Right kidney (tissue), 1 donor: Measurements from ENCODE around the gene NT5C3B.
"Not testable (repeated sequence)": the region's sequence is repeated elsewhere in the genome, so short reads cannot be mapped to it uniquely, and the experiment has no call there.

ENCODE experiments used
- DNase-seq: peaks from one replicate; pipeline ENCODE4 v3.0.0-alpha.2; 2016

Gene NT5C3B

DNA sequence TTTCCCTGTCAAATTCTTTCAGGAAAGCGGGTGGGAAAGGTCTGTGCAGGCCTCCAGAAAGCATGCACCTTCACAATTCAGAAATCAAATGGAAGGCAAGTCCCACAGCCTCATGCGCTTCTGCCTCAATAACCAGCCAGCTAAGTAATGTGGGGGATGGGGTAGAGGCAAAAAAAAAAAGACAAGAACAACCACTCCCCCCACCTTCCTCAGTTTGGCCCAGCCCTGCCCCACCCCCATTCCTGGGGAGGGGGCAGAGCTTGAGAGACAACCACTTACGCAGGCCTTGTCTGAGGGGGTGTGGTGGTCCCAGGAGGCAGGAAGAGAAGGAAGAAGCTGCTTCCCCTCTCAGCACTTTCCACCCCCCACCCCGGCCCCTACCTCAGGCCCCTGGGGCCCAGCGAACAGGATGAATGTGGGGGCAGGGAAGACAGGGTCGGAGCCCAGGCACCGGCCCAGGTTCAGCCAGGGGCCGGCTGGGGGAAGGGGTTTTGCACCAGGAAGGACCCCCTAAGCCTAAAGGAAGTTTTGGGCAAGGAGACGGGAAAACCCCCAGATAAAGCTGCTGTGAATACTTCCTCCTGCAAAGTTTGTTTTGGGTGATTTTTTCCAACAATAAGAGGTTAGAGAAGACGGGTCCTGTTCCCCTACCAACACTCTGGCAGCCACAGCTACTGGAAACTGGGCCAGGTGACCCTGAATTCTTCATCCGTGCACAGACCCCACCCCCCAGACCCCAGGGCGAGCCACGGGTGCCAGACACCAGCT lies 50.8 kb downstream of the NT5C3B start:
- DNase-seq, result peak; percentile 72

DNA sequence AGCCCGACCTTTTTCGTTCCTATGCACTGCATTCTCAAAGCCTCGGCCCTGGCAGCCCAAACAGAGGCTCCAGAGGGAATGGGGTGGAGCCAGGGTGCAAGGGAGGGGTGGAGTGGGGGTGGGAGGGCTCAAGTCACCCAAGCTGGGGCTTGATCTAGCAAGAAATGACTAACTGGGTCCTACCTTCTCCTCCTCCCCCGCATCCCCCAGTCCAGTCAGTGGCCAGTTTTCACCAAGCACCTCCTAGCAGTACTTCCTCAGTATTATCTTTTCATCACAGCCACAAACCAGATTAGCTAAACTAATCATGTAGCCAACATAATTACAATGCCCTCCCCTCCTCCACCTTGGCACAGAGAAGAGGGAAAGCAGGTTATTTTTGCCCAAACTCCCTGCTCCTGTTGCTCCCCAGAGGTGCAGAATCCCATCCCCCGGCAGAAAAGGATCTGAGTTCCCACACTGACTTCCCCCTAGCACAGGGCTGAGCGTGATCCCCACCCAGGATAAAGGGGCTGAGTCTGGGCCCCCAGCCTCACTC lies 51.8 kb downstream of the NT5C3B start:
- DNase-seq, result peak; percentile 63

DNA sequence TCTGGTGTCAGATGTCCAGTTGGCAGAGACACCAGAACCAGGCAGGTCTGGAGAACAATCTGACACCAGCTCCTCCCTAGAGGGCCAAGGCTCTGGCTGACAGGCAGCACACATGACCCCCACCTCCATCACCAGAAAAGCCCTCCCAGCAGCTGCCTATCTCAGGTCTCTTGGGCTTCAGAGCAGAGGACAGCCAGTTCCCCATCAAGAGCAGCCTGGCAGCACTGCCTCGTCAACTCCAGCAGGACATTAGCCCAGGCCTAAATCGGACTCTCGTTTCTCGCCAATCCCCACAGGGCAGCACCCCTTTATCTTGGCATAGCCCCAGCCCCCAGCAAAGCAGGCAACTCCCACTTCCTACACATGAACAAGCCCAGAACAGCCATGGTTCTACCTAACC lies 53.9 kb downstream of the NT5C3B start:
- DNase-seq, result no peak

DNA sequence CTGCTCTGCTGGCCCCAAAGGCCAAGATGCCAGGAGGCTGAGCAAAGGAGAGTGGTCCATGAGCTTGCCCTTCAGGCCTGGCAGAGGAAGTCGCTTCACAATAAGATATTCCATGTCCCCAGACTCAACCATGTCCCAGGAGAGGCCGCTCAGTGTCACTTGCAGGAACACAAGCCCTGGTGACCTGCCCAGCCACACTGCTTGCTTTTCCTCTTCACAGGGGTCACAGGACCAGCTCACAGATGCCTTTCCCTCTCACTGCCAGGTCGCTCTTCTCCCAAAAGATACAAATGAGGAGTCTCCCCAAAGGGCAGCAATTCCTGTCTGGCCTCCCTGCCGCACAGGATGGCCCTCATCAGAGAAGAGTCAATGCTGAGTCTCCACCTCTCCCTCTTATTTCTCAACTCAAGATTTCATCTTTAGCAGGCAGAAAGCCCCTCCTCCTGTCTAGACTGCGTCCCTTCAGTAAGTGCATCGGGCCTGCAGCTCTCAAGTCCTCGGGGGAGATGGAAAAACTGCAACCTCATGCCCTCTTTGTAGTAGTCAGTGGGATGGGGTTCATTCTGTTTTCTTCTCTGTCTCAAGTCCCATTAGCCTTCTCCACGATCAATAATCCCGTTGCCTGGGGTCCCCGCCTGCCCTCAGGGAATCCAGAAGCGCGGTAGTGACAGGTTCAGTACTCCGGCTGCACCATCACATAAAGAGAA lies 54.5 kb downstream of the NT5C3B start:
- no peak for DNase-seq

DNA sequence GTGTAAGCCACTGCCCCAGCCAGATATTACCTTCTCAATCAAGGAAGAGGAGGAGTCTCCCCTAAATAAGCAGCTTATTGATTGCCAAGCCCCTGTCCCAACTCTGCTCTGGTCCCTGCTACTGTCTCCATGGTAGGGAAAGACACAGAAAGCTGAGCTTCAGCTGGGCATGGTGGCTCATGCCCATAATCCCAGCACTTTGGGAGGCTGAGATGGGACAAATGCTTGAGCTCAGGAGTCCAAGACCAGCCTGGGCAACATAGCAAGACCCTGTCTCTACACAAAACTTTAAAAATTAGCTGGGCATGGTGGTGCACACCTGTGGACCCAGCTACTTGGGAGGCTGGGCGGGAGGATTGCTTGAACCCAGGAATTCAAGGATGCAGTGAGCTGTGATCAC lies 56.1 kb downstream of the NT5C3B start:
- no peak for DNase-seq

DNA sequence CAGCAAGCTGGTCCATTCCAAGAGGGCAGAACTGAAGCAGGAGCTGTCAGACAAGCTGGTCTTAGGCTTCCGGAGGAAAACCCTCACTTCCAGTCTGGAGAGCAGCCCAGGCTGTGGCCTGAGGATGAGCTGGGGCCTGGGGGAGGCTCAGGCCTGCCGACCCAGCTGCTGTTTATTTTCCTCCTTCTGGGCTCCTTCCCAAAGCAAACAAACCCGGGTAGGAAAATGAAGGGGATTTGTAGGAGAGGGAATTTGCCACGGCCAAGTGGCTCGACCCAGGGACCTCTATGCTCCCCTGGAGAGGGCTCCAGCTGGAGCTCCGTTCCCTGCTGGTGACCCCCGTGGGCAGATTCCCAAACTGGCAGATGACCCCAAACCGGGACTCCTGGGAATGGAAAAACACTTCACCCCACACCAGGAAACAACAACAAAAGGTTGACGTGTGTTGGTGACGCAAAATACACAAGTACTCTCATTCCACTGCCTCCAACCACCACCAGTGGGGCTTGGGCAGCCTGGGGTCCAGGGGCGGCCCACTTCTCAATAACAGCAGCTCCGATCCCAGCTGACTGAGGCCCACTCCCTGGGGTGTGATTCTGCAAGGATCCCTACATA lies 58.4 kb downstream of the NT5C3B start:
- no peak for DNase-seq

DNA sequence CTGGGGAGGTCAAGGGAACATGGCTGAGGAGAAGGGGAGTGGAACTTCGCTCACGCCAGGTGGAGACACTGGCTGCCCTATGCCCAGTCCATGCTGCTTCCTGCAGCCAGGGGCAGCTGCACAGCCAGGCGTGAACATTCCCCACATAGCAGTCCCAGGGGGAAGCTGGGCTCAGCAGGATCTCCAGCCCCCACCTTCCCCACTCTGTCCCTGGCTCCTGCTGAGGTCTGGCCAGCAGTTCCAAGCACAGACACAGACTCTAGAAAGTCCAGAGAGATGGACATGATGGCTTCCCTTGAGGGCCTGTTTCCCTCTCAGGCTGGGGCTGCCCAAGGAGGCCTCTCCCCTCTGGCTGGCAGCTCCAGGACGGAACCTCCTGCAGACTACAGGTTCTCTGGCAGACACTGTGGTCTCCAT lies 58.9 kb downstream of the NT5C3B start:
- DNase-seq, result peak; percentile 75

DNA sequence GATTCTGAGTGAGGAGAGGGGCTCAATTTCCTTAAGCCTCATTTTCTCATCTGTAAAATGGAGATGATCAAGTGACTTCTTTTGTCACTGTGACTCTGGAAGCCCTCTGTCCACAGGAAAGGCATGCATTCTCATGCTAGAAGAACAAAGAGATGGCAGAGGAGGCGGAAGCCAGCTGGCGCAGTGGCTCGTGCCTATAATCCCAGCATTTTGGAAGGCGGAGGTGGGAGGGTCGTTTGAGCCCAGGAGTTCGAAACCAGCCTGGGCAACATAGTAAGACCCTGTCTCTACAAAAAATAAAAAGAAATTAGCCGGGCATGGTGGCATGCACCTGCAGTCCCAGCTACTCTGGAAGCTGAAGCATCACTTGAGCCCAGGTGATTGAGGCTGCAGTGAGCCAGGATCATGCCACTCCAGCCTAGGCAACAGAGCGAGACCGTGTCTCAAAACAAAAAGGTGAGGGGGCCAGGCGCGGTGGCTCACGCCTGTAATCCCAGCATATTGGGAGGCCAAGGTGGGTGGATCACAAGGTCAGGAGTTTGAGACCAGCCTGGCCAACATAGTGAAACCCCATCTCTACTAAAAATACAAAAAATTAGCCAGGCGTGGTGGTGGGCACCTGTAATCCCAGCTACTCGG lies 59.7 kb downstream of the NT5C3B start:
- not testable (repeated sequence) for DNase-seq

DNA sequence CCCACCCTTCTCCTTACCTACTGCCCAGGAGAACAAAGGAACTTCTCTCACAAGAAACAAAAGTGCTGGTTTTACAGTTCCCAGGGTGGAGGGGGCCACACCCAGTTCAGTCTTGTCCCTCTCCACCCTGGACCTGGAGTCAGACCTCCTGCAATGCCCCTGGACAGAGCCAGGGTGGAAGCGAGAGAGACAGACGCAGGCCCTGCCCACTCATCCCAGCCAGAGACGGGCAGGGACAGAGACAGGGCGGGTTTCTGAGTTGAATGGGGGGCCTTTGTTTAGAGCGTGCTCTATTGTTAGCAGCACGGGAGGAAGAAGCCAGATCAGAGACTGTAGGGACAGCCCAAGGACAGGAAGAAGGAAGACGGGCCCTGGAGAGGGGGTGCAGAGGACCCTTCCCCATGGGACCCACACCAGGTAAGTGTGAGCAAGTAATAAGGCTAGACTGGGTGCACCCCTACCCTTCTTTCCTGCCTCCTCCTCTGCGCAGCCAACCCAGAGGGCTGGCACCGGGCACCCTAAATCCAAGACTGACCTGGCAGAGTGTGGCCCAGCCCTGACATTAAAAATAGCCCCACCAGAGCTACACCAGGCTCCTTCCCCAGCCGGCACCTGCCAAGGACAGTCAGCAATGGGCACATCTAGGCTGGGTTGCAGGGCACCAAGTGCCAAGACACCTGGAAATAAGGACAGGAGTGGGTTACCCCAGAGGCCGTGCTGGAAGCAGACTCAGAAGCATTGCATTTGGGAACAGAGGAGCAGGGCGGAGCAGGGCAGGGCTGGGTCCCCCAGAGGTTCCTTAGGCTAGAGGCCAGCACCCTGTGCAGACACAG lies 60.4 kb downstream of the NT5C3B start:
- no peak for DNase-seq
